ENCODE results near the gene KIF17.

The KIF17 gene

DNA sequence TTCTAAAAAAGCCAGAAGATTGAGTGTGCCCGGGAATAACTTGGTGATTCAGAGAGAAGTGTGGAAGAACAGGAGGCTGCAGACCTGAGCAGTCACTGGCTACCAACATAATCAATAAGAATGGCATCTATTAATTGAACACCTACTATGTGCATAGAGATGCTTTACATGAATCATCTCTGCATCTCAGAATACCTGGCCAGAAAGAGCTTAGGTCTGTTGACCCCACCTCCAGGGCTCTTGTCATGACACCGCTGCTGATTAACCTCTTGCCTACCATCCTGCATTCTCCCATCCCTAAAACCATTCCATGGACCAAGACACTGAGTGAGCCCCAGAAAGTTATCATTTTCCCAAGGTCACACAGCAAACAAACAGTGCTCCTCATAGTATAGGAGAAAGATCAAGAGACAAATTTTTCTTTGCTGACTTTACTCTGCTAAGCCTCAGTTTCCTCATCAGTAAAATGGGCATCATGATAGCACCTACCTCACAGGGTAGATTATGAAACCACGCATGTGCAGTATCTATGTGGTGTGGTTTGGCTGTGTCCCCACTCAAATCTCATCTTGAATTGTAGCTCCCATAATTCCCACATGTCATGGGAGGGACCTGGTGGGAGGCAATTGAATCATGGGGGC lies 100.8 kb downstream of the KIF17 start:
- DNase-seq = no peak

DNA sequence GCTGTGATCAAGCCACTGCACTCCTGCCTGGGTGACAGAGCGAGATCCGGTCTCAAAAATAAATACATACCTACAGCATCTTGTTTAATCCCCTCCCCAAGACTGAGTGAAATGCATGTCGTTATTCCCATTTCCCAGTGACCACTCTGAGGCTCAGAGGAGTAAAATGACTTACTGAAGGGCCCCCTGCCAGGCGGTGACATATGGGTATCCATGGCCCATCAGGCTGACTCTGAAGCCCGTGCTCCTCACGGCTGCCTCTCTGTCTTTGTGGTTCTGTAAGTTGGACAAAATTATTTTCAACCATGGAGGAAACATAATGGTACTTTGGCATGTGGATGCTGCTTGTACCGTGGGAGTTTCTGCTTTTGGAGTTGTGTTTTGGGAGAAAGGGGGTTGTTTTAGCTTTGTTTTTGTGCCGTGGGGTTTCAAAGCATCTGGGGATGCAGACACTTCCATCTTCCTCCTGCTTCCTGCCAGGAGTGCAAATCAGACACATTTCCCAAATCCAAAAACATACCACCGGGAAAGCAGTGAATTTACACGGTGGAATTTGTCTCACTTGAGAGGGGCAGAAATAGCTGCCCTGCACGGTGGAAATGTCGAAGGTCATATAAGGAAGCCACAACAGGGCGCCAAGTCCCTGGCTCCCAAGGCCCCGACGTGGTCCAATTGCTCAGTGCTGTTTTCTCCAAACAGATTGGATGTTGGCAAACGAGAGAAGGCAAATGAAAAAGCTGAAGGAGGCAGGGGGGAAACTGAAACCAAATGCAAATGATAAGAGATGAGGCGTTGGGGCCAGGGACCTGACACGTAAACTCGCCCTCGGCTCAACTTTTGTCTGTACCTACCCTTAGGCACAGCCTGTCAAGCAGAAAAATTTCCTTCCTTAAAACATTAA lies 101.6 kb downstream of the KIF17 start:
- DNase-seq = no peak

DNA sequence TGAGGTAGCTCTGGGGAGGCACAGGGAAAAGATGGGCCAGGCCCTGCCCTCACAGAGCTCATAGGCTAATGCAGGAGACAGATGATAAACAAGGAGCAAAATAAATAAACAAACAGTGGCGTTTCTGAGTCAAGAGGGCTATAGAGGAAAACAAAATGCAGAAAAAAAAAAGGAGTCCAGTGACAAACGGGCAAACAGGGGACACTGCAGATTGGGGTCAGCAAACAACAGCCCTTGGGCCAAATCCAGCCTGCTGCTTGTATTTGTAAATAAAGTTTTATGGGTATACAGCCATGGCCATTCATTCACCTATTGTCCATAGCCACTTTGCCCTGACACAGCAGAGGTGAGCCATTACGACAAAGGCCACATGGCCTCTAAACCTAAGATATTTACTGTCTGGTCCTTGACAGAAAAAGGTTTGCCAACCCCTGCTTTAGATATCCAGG lies 103.7 kb downstream of the KIF17 start:
- no peak for DNase-seq

All from stimulated activated CD4-positive, alpha-beta T cell treated with anti-CD3 and anti-CD28 coated beads, Interleukin-1b, Interleukin-23, amount 100 ng/mL, for 48 hours (primary cell).